HCT116 (cell line): Measurements from ENCODE around the gene ARHGEF11.

Source experiments
- ATF3 ChIP-seq: IDR thresholded peaks from 2 replicates; pipeline ENCODE4 v1.6.1; 2012
- CEBPB ChIP-seq: IDR thresholded peaks from 2 replicates; pipeline ENCODE4 v1.6.1; 2012; ENCODE audit warnings: low read depth
- CTCF ChIP-seq, 3 experiments: fragments of 200-600 bp in 1 of 3; sonication (generic) in 1 of 3; IDR thresholded peaks in 2 of 3; conservative IDR thresholded peaks in 1 of 3; 2 replicates each; pipeline ENCODE4 v1.5.1; 2012 to 2017; ENCODE audit warnings: low read depth in 2 of 3, low read length in 2 of 3, antibody characterized with exemption in 1 of 3, borderline replicate concordance in 1 of 3, control low read depth in 1 of 3, mild to moderate bottlenecking in 1 of 3, mixed read lengths in 1 of 3, mixed run types in 1 of 3, moderate library complexity in 1 of 3; ENCODE audit not compliant: insufficient read depth in 1 of 3
- ELF1 ChIP-seq: IDR thresholded peaks from 2 replicates; pipeline ENCODE4 v1.6.1; 2012; ENCODE audit warnings: low read depth, borderline replicate concordance
- EZH2 ChIP-seq: fragments of 200-600 bp; sonication (generic); IDR thresholded peaks from 2 replicates; pipeline ENCODE4 v1.6.1; 2017; ENCODE audit warnings: antibody characterized with exemption, mixed run types
- JUND ChIP-seq: IDR thresholded peaks from 2 replicates; pipeline ENCODE4 v1.6.1; 2012
- POLR2A ChIP-seq: IDR thresholded peaks from 2 replicates; pipeline ENCODE4 v1.7.0; 2011; ENCODE audit warnings: borderline replicate concordance; ENCODE audit not compliant: insufficient read depth, insufficient read length; ENCODE audit errors: extremely low read depth
- POLR2AphosphoS5 ChIP-seq: IDR thresholded peaks from 2 replicates; pipeline ENCODE4 v1.6.1; 2011; ENCODE audit warnings: mild to moderate bottlenecking, low read depth, low read length, moderate library complexity
- REST ChIP-seq: IDR thresholded peaks from 2 replicates; pipeline ENCODE4 v1.6.1; 2012; ENCODE audit warnings: low read depth
- YY1 ChIP-seq: IDR thresholded peaks from 2 replicates; pipeline ENCODE4 v1.6.1; 2011; ENCODE audit warnings: low read length, low read depth, moderate library complexity, mild to moderate bottlenecking; ENCODE audit not compliant: insufficient replicate concordance; ENCODE audit errors: extremely low read depth
- ZBTB33 ChIP-seq: IDR thresholded peaks from 2 replicates; pipeline ENCODE4 v1.6.1; 2011; ENCODE audit warnings: mild to moderate bottlenecking, low read length, moderate library complexity; ENCODE audit not compliant: insufficient replicate concordance; ENCODE audit errors: extremely low read depth

GRCh38 chr1:156953571-156953970 is 92.0 kb downstream of the ARHGEF11 start:
- TF ChIP-seq CTCF (IDR thresholded peaks at IDR 0.05 in 2 of 3, conservative IDR thresholded peaks at IDR 0.05 in 1 of 3; ENCODE audit: borderline replicate concordance in 1 of 3, insufficient read depth in 1 of 3, low read depth in 2 of 3, low read length in 2 of 3) (no peak), EZH2 (no peak), JUND (no peak), CEBPB (no peak), ELF1 (no peak), POLR2A (no peak), ZBTB33 (no peak), ATF3 (no peak), YY1 (no peak), POLR2AphosphoS5 (no peak), REST (no peak)
